Spleen (tissue), 7 donors: ENCODE results near the gene RERG.

ENCODE experiments used
- CTCF ChIP-seq, 11 experiments: fragments of 200-600 bp in 7 of 11; fragments of 450-650 bp in 4 of 11; sonication (generic) in 4 of 11; IDR thresholded peaks in 8 of 11; conservative IDR thresholded peaks in 3 of 11; 1 replicate in 7 of 11; 2 replicates in 4 of 11; pipeline versions ENCODE4 v1.4.0 to v1.8.0; 2016 to 2021; ENCODE audit warnings: antibody characterized with exemption in 11 of 11, inconsistent platforms in 4 of 11, mild to moderate bottlenecking in 1 of 11
- POLR2A ChIP-seq, 3 donors: fragments of 450-650 bp; IDR thresholded peaks; one replicate each; pipeline ENCODE4 v1.5.1; 2017; ENCODE audit warnings: antibody characterized with exemption in 3 of 3, mild to moderate bottlenecking in 1 of 3
- POLR2AphosphoS5 ChIP-seq, 3 donors: sonication (generic); formaldehyde crosslinking; IDR thresholded peaks; one replicate each; pipeline ENCODE4 v1.5.1; 2017; ENCODE audit warnings: antibody characterized with exemption in 3 of 3
- donor health status: DM: no; HTN: no; CAD: no; lungs with moderate emphysema.
- donor health status: DM: no; HTN: no; CAD: no.
- donor health status: DM: no; HTN: no; CAD: no.

- TF ChIP-seq CTCF (IDR thresholded peaks at IDR 0.05 in 8 of 11, conservative IDR thresholded peaks at IDR 0.05 in 3 of 11), result no peak
- no peak for TF ChIP-seq POLR2A (IDR thresholded peaks at IDR 0.05)
- TF ChIP-seq POLR2AphosphoS5 (IDR thresholded peaks at IDR 0.05), result no peak
Observed at GRCh38 chr12:15172060-15172822, 49.0 kb downstream of the RERG start.
